GM10847 (cell line): Measurements from ENCODE around the gene CAPNS1.

Experiments
- POLR2A ChIP-seq: IDR thresholded peaks from 2 replicates; pipeline ENCODE4 v1.6.1; 2011; ENCODE audit not compliant: insufficient read length; ENCODE audit errors: extremely low read depth

Gene CAPNS1

DNA sequence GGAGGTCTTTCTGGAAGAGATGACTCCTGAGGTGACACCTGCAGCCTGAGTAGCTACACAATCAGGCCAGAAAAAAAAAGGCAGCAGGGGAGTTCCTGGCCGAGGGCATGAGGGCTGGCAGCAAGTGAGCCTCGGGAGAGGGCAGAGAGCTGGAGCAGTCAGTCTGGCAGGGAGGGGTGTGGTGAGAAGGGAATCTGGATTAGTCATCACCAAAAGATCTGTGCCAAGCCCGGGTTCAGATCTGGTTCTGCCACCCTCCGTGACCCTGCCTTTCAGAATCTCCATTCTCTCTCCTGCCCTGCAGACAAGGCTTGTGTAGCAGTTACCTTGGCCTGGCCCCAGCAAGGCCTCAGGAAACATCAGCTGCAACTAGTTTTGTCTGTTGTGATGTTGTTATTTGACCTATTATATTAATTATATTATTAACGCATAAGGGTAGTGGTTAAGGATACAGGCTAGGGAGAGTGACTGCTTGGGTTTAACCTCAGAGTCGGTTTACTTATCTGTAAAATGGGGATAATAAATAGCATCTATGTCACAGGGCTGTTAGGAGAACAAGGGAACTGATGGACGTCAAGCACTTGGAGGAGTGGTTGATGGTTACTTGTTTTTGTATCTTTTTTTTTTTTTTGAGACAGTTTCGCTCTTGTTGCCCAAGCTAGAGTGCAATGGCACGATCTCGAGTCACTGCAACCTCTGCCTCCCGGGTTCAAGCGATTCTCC lies 2.7 kb upstream of the CAPNS1 start:
- no peak for TF ChIP-seq POLR2A

DNA sequence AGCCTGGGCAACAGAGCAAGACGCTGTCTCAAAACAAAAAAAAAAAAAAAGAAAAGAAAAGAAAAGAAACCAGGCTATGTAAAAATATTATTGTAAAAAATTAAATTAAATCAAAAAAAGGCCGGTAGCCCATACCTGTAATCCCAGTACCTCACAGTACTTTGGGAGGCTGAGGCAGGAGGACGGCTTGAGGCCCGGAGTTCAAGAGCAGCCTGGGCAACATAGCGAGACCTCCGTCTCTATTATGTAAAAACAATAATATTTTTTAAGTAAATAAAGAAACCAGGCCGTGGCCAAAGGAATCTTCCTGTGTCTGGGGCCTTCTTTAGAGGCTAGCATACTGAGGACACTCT lies 770 bp upstream of the CAPNS1 start:
- no peak for TF ChIP-seq POLR2A

DNA sequence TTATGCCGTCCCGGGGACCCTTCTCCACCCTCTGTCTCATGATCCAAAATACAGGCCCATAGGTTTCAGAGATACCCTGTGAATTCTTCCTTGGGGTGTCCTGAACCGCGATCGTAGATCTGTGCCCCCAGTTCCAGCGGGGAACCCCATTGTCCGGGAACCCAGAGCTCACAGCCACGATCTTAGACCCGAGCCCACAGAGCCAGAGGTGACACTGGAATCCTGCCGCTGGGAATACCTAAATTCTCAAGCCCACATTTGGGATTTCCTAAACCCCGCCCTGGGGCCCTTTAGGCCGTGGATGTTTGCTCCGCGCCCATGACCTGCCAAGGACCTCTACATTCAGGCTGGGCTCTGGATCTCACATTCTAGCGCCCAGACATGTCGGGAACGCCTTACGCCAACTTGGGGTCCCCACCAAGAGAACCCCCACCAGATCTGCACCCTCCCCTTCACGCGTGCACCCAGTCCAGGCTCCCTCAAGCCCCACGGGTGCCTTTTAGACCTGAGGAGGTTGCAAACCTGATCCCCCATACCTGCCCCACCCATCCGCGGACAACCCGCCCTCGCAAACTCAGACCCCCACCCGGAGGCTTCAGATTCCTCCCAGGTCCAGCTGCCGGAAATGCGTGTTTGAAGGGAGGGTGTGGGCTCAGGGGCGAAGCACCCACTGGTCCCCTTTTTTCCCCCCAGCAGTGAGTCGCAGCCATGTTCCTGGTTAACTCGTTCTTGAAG lies 605 bp downstream of the CAPNS1 start:
- peak; percentile 26 for TF ChIP-seq POLR2A

DNA sequence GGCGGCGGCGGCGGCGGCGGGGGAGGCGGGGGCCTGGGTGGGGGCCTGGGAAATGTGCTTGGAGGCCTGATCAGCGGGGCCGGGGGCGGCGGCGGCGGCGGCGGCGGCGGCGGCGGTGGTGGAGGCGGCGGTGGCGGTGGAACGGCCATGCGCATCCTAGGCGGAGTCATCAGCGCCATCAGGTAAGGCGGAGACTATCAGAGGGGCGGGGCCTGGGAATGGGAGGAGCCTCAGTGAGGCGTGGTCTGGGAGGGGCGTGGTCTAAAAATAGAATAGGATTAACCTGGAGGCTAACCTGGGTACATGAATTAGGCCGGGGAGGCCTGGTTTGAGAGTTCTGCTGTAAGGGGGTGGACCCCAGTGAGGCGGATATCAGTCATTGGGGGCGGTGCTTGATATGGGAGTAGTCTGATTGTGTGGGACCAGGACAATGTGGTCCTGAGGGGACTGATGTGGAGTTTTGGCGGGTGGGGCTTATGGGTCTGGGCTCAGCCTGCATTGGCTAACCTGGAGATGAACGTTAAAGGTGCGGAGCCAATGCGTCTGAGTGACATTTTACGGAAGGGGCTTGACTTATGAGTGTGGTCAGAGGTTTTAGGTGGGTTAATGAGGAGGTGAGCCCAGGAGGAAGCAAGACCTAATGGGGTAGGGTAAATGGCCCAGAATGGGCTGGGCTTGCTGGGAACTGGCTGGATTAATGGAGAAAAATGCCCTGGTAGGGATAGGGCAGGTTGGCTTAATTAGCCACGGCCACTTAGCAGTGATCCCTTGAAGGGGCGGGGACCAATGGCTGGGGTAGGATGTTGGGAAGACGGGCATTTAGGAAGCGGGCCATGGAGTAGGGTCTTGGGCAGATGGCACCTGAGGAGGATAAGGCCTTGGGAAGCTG lies 1.4 kb downstream of the CAPNS1 start:
- peak; percentile 12 for TF ChIP-seq POLR2A

DNA sequence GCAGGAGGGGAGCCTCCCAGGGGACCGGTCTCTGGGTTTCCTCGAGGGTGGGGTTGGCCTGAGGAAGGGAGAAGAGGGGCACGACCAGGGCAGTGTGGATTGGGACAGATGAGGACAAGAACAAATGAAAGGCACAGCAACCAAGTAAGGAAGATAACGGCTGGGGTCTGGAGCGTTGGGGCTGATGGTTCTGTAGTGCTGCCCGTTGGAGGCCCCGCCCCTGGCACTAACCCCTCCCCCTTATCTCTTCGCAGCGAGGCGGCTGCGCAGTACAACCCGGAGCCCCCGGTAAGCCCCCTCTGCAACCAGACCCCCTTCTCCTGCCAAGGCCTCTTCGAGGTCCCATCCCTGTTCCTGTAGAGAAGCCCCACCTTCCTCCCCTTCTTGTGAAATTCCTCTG lies 2.2 kb downstream of the CAPNS1 start:
- no peak for TF ChIP-seq POLR2A

DNA sequence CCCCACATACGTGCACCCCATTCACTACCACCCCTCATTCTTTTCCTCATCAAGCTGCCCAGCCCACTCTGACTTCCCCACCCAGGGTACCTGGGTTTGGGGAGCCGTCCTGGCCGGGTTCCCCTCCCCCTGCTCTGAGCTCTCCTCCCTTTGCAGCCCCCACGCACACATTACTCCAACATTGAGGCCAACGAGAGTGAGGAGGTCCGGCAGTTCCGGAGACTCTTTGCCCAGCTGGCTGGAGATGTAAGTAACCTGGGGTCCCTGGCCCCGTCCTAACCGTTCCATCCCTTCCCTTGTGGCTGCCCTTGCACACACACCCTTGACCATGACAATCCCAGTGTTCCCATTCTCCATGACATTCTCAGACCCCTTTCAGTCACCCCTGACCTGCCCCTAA lies 2.6 kb downstream of the CAPNS1 start:
- TF ChIP-seq POLR2A: no peak

DNA sequence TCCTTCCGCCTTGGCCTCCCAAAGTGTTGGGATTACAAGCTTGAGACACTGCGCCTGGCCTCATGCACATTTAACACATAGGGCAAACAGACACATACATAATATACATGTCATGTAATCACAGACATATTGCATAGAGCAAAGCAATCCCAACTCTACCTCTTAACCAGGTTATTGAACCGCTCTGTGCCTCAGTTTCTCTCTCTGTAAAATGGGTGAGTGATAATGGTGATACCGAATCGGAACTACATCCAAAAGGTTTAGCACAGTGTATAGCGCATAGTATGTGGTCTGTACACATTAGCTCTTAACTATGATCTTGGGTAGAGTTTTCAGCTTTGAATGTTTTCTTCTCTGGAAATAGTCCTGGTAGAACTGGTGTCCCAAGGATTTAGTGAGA lies 4.8 kb downstream of the CAPNS1 start:
- no peak for TF ChIP-seq POLR2A

DNA sequence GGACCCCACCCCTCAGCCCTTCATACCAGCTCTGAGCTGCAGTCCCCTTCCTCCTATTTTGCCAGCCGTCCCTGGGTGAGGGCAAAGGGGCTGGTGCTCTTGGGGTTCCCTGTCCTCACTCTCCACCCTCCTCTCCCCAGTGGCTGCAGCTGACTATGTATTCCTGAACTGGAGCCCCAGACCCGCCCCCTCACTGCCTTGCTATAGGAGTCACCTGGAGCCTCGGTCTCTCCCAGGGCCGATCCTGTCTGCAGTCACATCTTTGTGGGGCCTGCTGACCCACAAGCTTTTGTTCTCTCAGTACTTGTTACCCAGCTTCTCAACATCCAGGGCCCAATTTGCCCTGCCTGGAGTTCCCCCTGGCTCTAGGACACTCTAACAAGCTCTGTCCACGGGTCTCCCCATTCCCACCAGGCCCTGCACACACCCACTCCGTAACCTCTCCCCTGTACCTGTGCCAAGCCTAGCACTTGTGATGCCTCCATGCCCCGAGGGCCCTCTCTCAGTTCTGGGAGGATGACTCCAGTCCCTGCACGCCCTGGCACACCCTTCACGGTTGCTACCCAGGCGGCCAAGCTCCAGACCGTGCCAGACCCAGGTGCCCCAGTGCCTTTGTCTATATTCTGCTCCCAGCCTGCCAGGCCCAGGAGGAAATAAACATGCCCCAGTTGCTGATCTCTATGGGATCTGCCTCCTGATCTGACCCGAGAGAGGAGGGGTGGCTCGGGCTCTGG lies 10.0 kb downstream of the CAPNS1 start:
- TF ChIP-seq POLR2A: no peak

DNA sequence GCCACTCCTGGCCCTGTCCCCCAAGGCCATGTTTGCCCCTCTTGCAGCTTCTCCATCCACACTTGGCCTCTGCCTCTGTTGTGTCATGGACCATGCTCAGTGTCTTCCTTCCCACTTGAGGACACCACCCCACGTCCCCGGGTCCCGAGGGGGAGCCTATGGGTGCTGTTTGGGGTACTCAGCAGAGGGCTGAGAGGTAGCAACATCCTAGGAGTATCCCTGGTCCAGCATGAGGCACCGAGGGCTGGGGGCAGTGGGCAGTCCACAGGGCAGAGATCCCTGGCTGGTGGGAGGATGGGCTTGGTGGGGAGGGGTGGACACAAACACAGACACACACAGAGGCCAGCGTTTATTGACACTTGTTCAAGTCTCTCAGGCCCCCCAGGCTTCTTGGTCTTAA lies 10.7 kb downstream of the CAPNS1 start:
- no peak for TF ChIP-seq POLR2A

DNA sequence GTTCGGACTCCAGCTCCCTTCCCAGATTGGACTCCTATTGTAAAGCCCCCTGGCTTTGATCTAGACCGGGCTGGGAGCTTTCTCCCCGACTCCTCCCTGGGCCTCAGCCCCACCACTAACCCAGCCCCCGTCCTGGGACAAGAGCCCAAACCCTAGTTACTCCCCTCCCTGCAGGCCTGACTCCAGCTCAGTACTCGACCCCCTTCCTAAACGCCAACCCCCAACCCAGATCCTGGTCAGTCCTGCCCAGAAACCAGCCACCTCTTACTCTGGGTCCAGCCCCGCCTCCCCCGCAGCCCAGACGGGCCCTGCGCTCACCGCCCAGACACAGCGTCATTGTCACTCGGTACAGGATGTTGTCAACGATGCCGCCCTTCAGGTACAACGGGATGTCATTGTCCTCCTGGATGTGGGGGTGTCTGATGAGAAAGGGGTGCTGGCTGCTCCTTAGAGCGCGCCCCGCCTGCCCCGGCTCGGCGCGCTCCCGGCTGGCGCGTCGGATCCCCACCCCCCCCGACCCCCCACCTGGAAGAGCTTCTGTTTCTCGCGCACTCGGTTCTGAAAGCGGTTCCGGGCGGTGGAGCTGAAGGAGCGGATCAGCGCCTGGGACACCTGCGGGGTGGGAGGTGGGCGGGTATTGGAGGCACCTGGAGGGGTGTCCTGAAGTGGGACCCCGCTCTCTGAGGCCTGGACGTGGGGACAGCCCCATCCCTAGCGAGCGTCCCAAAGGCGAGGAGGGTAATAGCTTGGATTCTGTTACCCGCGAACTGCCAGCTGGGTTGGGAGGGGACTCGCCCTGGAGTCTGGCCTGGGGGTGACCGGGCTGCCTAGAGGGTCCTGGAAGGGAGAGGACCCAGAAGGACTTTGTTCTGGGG lies 11.5 kb downstream of the CAPNS1 start:
- no peak for TF ChIP-seq POLR2A

DNA sequence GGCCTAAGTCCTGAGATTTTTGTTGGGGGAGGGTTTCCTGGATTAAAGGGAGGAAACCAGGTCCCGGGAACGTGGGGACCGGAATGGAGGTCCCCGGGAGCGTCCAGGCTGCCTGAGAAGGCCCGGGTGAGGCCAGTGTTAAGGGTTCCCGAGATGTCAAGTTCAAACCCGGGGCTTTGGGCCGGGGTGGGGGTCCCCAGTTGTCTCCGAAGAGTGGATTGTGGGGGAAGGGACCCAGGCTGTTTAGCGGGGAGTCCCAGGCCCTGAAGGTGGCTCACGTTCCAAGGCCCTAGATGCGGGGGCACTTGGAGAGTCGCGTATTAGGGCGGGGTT lies 12.1 kb downstream of the CAPNS1 start:
- no peak for TF ChIP-seq POLR2A

DNA sequence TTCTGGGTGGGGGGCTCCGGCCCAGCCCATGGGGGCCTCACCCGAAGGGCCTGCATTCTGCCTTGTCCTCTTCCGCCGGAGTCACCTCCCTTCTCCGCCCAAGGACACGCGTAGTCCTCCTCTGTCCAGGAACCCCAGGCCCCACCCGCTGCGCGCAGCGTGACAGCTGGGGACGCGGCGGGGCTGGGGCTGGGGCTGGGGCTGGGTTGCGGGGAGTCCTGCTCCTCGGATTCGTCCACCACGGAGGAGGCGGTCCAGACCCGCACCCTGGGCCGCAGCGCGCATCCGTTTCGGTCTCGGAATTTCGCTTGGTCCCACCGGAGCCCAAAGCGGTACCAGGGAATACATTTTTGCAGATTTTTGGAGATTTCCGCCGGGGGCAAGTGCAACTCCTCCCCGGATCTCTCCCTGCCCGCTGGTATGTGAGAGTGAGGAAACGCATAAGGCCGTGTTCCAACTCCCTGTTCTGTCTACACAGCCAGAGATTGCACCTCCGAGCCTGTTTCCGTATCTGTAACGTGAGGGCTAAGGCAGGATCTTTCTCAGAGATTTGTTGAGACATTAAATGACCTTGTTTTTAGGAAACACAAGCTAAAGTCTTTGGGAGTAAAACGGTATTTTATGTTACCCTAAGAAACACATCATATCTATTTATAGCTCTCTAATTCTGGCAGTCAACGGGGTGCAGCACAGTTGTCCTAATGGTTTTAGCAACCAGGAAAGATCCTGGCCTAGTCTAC lies 12.7 kb downstream of the CAPNS1 start, which contains the start of gene COX7A1:
TSS of gene COX7A1 (minus strand) at position 96 of the 740 bp plus-strand sequence. CDS start at position 56, 40 bp downstream.
- no peak for TF ChIP-seq POLR2A

DNA sequence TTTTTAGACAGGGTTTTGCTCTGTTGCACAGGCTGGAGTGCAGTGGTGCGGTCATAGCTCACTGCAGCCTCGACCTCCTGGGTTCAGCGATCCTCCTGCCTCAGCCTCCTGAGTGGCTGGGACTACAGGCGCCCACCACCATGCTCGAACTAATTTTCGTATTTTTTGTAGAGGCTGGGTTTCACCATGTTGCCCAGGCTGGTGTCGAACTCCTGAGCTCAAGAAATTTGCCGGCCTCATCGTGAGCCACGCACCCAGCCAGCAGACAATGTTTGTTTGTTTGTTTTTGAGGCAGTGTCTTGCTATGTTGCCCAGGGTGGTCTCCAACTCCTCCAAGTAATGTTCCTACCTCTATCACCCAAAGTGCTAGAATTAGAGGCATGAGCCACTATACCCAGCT lies 13.3 kb downstream of the CAPNS1 start:
- TF ChIP-seq POLR2A: no peak
